ENCODE data around the gene WEE2. TPM values are rescaled to one million over a fixed set of nuclear protein-coding genes. Genes with fewer than 3 reads are reported as not detected.

Gene WEE2
- total and polyA plus RNA-seq, 12 donors = 0.12 TPM; not detected in 11

GRCh38 chr7:141709749-141710148 lies 1.6 kb downstream of the WEE2 start:
- intact Hi-C loops (cut with DNase I) = no loop called here
- no peak overlapping the region for H3K4me3 ChIP-seq
- no peak for TF ChIP-seq CTCF (IDR thresholded peaks at IDR 0.05)
- no peak for DNase-seq
- 90 to 91% methylated on average over 4 of the region's 4 CpGs for WGBS, 2 donors
- no peaks in the 10 kb centered on the region for H3K4me1 ChIP-seq
- H3K27ac ChIP-seq = no peak overlapping the region
- peaks cover 0 to 21% (median 0%) of the 10 kb centered on the region in 9 donors for H3K36me3 ChIP-seq
- no peaks in the 10 kb centered on the region for H3K27me3 ChIP-seq
- no peak for ATAC-seq
- H3K9me3 ChIP-seq = no peaks in the 10 kb centered on the region

GRCh38 chr7:141710301-141710700 lies 2.1 kb downstream of the WEE2 start:
- WGBS, 2 donors = 29 to 48% methylated on average over 1 of the region's 1 CpG
- ATAC-seq (no peak), DNase-seq (no peak)
- intact Hi-C loops (cut with DNase I) = no loop called here
- no peaks in the 10 kb centered on the region for H3K4me1 ChIP-seq
- no peaks in the 10 kb centered on the region for H3K27me3 ChIP-seq
- H3K36me3 ChIP-seq = peaks cover 0 to 21% (median 0%) of the 10 kb centered on the region in 9 donors
- no peak overlapping the region for H3K4me3 ChIP-seq
- no peak overlapping the region for H3K27ac ChIP-seq
- H3K9me3 ChIP-seq = no peaks in the 10 kb centered on the region
- peak in 1 of 9 donors; percentile 11 for TF ChIP-seq CTCF (IDR thresholded peaks at IDR 0.05)

GRCh38 chr7:141712603-141713255 lies 4.6 kb downstream of the WEE2 start:
- TF ChIP-seq CTCF (IDR thresholded peaks at IDR 0.05) = no peak
- H3K4me1 ChIP-seq = no peaks in the 10 kb centered on the region
- H3K27ac ChIP-seq = no peak overlapping the region
- 77 to 81% methylated on average over 5 of the region's 5 CpGs for WGBS, 2 donors
- no peak overlapping the region for H3K4me3 ChIP-seq
- ATAC-seq = no peak
- no peak for DNase-seq
- H3K9me3 ChIP-seq = no peaks in the 10 kb centered on the region
- H3K36me3 ChIP-seq = peaks cover 0 to 21% (median 0%) of the 10 kb centered on the region in 9 donors
- no peaks in the 10 kb centered on the region for H3K27me3 ChIP-seq
- intact Hi-C loops (cut with DNase I) = no loop called here

- ATAC-seq = no peak
- H3K27me3 ChIP-seq = no peaks in the 10 kb centered on the region
- H3K9me3 ChIP-seq = no peaks in the 10 kb centered on the region
- DNase-seq = no peak
- H3K4me1 ChIP-seq = no peaks in the 10 kb centered on the region
- intact Hi-C loops (cut with DNase I) = no loop called here
- no peak for TF ChIP-seq CTCF (IDR thresholded peaks at IDR 0.05)
- H3K27ac ChIP-seq = no peak overlapping the region
- no peak overlapping the region for H3K4me3 ChIP-seq
- peaks cover 0 to 21% (median 0%) of the 10 kb centered on the region in 9 donors for H3K36me3 ChIP-seq
- WGBS, 2 donors = 88 to 93% methylated on average over 1 of the region's 1 CpG
These were observed 5.7 kb downstream of the WEE2 start for GRCh38 chr7:141713890-141714289.

All from heart right ventricle (tissue), 16 donors.